Brain microvascular endothelial cell (primary cell): ENCODE data around the gene OR10H5.
"Not testable (repeated sequence)": the region's sequence is repeated elsewhere in the genome, so short reads cannot be mapped to it uniquely, and the experiment has no call there.

ENCODE experiments used
- DNase-seq: peaks from one replicate; pipeline ENCODE4 v3.0.0-alpha.2; 2020
- H3K27ac ChIP-seq: fragments of 250-450 bp; sonication (Bioruptor Pico); 2 replicates; pipeline ENCODE4 v1.5.1; 2020; ENCODE audit warnings: mild to moderate bottlenecking, moderate library complexity
- H3K27me3 ChIP-seq: fragments of 250-450 bp; sonication (Bioruptor Pico); replicated peaks from 2 replicates; pipeline ENCODE4 v1.5.1; 2020; ENCODE audit warnings: mild to moderate bottlenecking
- H3K36me3 ChIP-seq: fragments of 250-450 bp; sonication (Bioruptor Pico); replicated peaks from 2 replicates; pipeline ENCODE4 v1.5.1; 2020; ENCODE audit warnings: mild to moderate bottlenecking
- H3K4me3 ChIP-seq: 2 replicates; pipeline ENCODE4 v1.5.1; 2011; ENCODE audit warnings: low read depth, mild to moderate bottlenecking, control low read depth, low read length, moderate library complexity
- CTCF ChIP-seq: IDR thresholded peaks from 2 replicates; pipeline ENCODE4 v1.5.1; 2011; ENCODE audit warnings: low read depth, mild to moderate bottlenecking, moderate library complexity, low read length, control low read depth, inconsistent platforms; ENCODE audit errors: missing control alignments
- in situ Hi-C: cut with HindIII; loops from 2 replicates; pipeline ENCODE4 v1.10.0; 2017; ENCODE audit warnings: low sequenced_read_pairs, low pct_ligation_motif_present

The OR10H5 gene

GRCh38 chr19:15769586-15769985 lies 17.9 kb upstream of the OR10H5 start:
- in situ Hi-C loops = no loop called here
- H3K27ac ChIP-seq = no peak overlapping the region
- TF ChIP-seq CTCF = no peak
- DNase-seq = no peak
- H3K4me3 ChIP-seq = no peak overlapping the region
- H3K36me3 ChIP-seq = no peaks in the 10 kb centered on the region
- H3K27me3 ChIP-seq = no peaks in the 10 kb centered on the region

- H3K27me3 ChIP-seq, H3K36me3 ChIP-seq, in situ Hi-C loops, H3K4me3 ChIP-seq, H3K27ac ChIP-seq, DNase-seq: not testable (repeated sequence)
Measured at GRCh38 chr19:15774159-15774558, 13.3 kb upstream of the OR10H5 start.

GRCh38 chr19:15775249-15775648 lies 12.2 kb upstream of the OR10H5 start:
- no peak for DNase-seq
- H3K27ac ChIP-seq = no peak overlapping the region
- H3K27me3 ChIP-seq = no peaks in the 10 kb centered on the region
- H3K36me3 ChIP-seq = no peaks in the 10 kb centered on the region
- no peak for TF ChIP-seq CTCF
- H3K4me3 ChIP-seq = no peak overlapping the region
- in situ Hi-C loops = no loop called here

- Histone ChIP-seq H3K4me3 (no peak overlapping the region), H3K27me3 (no peaks in the 10 kb centered on the region), H3K27ac (no peak overlapping the region), H3K36me3 (no peaks in the 10 kb centered on the region)
- no peak for DNase-seq
- TF ChIP-seq CTCF = no peak
- in situ Hi-C loops = no loop called here
Measured at GRCh38 chr19:15776264-15776663, 11.2 kb upstream of the OR10H5 start.

- no peak for TF ChIP-seq CTCF
- Histone ChIP-seq H3K4me3 (no peak overlapping the region), H3K36me3 (no peaks in the 10 kb centered on the region), H3K27me3 (no peaks in the 10 kb centered on the region), H3K27ac (no peak overlapping the region)
- no peak for DNase-seq
- in situ Hi-C loops = no loop called here
Measured at GRCh38 chr19:15776991-15777970, 10.2 kb upstream of the OR10H5 start.

- no peaks in the 10 kb centered on the region for H3K27me3 ChIP-seq
- in situ Hi-C loops = no loop called here
- no peaks in the 10 kb centered on the region for H3K36me3 ChIP-seq
- H3K27ac ChIP-seq = no peak overlapping the region
- DNase-seq = no peak
- no peak for TF ChIP-seq CTCF
- H3K4me3 ChIP-seq = no peak overlapping the region
Measured at GRCh38 chr19:15779756-15780476, 7.5 kb upstream of the OR10H5 start.
